Mucosa of rectum (tissue), 2 donors: ENCODE measurements around the gene MGAT5.
A peak's percentile ranks its signal among the peaks of the same experiment; 100 is the strongest.

Source experiments
- H3K27ac ChIP-seq, 2 donors: one replicate each; pipeline ENCODE4 v1.7.0; 2013; ENCODE audit warnings: inconsistent platforms in 2 of 2, low read depth in 2 of 2, low read length in 2 of 2
- H3K27me3 ChIP-seq, 2 donors: one replicate each; pipeline ENCODE4 v1.7.0; 2013; ENCODE audit warnings: low read length in 2 of 2; ENCODE audit not compliant: control insufficient read depth in 2 of 2, insufficient read depth in 2 of 2
- H3K36me3 ChIP-seq, 2 donors: one replicate each; pipeline ENCODE4 v1.7.0; 2013; ENCODE audit warnings: low read length in 2 of 2; ENCODE audit not compliant: control insufficient read depth in 2 of 2, insufficient read depth in 2 of 2
- H3K4me1 ChIP-seq, 2 donors: one replicate each; pipeline ENCODE4 v1.7.0; 2013; ENCODE audit warnings: low read length in 2 of 2, mild to moderate bottlenecking in 1 of 2; ENCODE audit not compliant: control insufficient read depth in 2 of 2, insufficient read depth in 2 of 2
- H3K4me3 ChIP-seq, 2 donors: one replicate each; pipeline ENCODE4 v1.7.0; 2013; ENCODE audit warnings: low read length in 2 of 2
- H3K9ac ChIP-seq, 2 donors: one replicate each; pipeline ENCODE4 v1.7.0; 2013; ENCODE audit warnings: low read length in 2 of 2, low read depth in 1 of 2, mild to moderate bottlenecking in 1 of 2
- H3K9me3 ChIP-seq, 2 donors: one replicate each; pipeline ENCODE4 v1.7.0; 2013; ENCODE audit warnings: low read length in 2 of 2; ENCODE audit not compliant: control insufficient read depth in 2 of 2
- donor health status: healthy.
- donor health status: Normal muscosa, but diverticular disease.

The MGAT5 gene

GRCh38 chr2:134295441-134295840 is 41.6 kb downstream of the MGAT5 start:
- no peaks in the 10 kb centered on the region for H3K27me3 ChIP-seq
- peak overlapping the region; percentile 10 to 20 for H3K27ac ChIP-seq
- H3K4me3 ChIP-seq: no peak overlapping the region
- peaks cover 0 to 4% of the 10 kb centered on the region in 2 donors for H3K36me3 ChIP-seq
- H3K9ac ChIP-seq: no peak overlapping the region
- H3K9me3 ChIP-seq: no peaks in the 10 kb centered on the region
- H3K4me1 ChIP-seq: peaks cover 0 to 15% of the 10 kb centered on the region in 2 donors

GRCh38 chr2:134296301-134296700 is 42.4 kb downstream of the MGAT5 start:
- Histone ChIP-seq H3K27me3 (no peaks in the 10 kb centered on the region), H3K36me3 (peaks cover 0 to 4% of the 10 kb centered on the region in 2 donors), H3K4me3 (no peak overlapping the region), H3K4me1 (peaks cover 0 to 19% of the 10 kb centered on the region in 2 donors), H3K9ac (no peak overlapping the region), H3K9me3 (no peaks in the 10 kb centered on the region), H3K27ac (no peak overlapping the region)

- Histone ChIP-seq H3K9ac (no peak overlapping the region), H3K4me1 (peaks cover 0 to 5% of the 10 kb centered on the region in 2 donors), H3K36me3 (peaks cover 0 to 4% of the 10 kb centered on the region in 2 donors), H3K9me3 (no peaks in the 10 kb centered on the region), H3K27me3 (no peaks in the 10 kb centered on the region), H3K27ac (no peak overlapping the region), H3K4me3 (no peak overlapping the region)
Observed at GRCh38 chr2:134299334-134299733, 45.5 kb downstream of the MGAT5 start.

- Histone ChIP-seq H3K36me3 (peaks cover 0 to 4% of the 10 kb centered on the region in 2 donors), H3K4me1 (peaks cover 0 to 4% of the 10 kb centered on the region in 2 donors), H3K9me3 (no peaks in the 10 kb centered on the region), H3K9ac (no peak overlapping the region), H3K4me3 (no peak overlapping the region), H3K27me3 (no peaks in the 10 kb centered on the region), H3K27ac (no peak overlapping the region)
Observed at GRCh38 chr2:134300585-134300984, 46.7 kb downstream of the MGAT5 start.

- no peak overlapping the region for H3K4me3 ChIP-seq
- H3K27ac ChIP-seq: no peak overlapping the region
- peaks cover 0 to 4% of the 10 kb centered on the region in 2 donors for H3K36me3 ChIP-seq
- peaks cover 0 to 4% of the 10 kb centered on the region in 2 donors for H3K4me1 ChIP-seq
- no peak overlapping the region for H3K9ac ChIP-seq
- no peaks in the 10 kb centered on the region for H3K9me3 ChIP-seq
- H3K27me3 ChIP-seq: no peaks in the 10 kb centered on the region
Observed at GRCh38 chr2:134301099-134301927, 47.4 kb downstream of the MGAT5 start.

GRCh38 chr2:134301928-134302260 is 48.0 kb downstream of the MGAT5 start:
- Histone ChIP-seq H3K4me3 (no peak overlapping the region), H3K9ac (no peak overlapping the region), H3K9me3 (no peaks in the 10 kb centered on the region), H3K4me1 (peaks cover 0 to 4% of the 10 kb centered on the region in 2 donors), H3K27me3 (no peaks in the 10 kb centered on the region), H3K27ac (no peak overlapping the region), H3K36me3 (peaks cover 0 to 4% of the 10 kb centered on the region in 2 donors)

- no peaks in the 10 kb centered on the region for H3K27me3 ChIP-seq
- H3K4me3 ChIP-seq: no peak overlapping the region
- H3K36me3 ChIP-seq: no peaks in the 10 kb centered on the region
- peaks cover 0 to 4% of the 10 kb centered on the region in 2 donors for H3K4me1 ChIP-seq
- no peak overlapping the region for H3K27ac ChIP-seq
- H3K9me3 ChIP-seq: no peaks in the 10 kb centered on the region
- H3K9ac ChIP-seq: no peak overlapping the region
Observed at GRCh38 chr2:134304394-134305108, 50.7 kb downstream of the MGAT5 start.

GRCh38 chr2:134305109-134305491 is 51.2 kb downstream of the MGAT5 start:
- peaks cover 0 to 4% of the 10 kb centered on the region in 2 donors for H3K4me1 ChIP-seq
- no peak overlapping the region for H3K27ac ChIP-seq
- H3K36me3 ChIP-seq: no peaks in the 10 kb centered on the region
- H3K9ac ChIP-seq: no peak overlapping the region
- no peak overlapping the region for H3K4me3 ChIP-seq
- no peaks in the 10 kb centered on the region for H3K9me3 ChIP-seq
- no peaks in the 10 kb centered on the region for H3K27me3 ChIP-seq

- Histone ChIP-seq H3K9ac (no peak overlapping the region), H3K27me3 (no peaks in the 10 kb centered on the region), H3K36me3 (no peaks in the 10 kb centered on the region), H3K4me3 (no peak overlapping the region), H3K4me1 (no peaks in the 10 kb centered on the region), H3K9me3 (no peaks in the 10 kb centered on the region), H3K27ac (no peak overlapping the region)
Observed at GRCh38 chr2:134306521-134306920, 52.6 kb downstream of the MGAT5 start.

- Histone ChIP-seq H3K9ac (no peak overlapping the region), H3K9me3 (no peaks in the 10 kb centered on the region), H3K4me1 (no peaks in the 10 kb centered on the region), H3K4me3 (no peak overlapping the region), H3K36me3 (no peaks in the 10 kb centered on the region), H3K27ac (no peak overlapping the region), H3K27me3 (no peaks in the 10 kb centered on the region)
Observed at GRCh38 chr2:134307334-134307733, 53.5 kb downstream of the MGAT5 start.
